ENCODE data around the gene SKOR2. TPM values are rescaled to one million over a fixed set of nuclear protein-coding genes. Genes with fewer than 3 reads are reported as not detected.

Gene SKOR2
- total RNA-seq, 1 donor from 2014 or later, result not detected

DNA sequence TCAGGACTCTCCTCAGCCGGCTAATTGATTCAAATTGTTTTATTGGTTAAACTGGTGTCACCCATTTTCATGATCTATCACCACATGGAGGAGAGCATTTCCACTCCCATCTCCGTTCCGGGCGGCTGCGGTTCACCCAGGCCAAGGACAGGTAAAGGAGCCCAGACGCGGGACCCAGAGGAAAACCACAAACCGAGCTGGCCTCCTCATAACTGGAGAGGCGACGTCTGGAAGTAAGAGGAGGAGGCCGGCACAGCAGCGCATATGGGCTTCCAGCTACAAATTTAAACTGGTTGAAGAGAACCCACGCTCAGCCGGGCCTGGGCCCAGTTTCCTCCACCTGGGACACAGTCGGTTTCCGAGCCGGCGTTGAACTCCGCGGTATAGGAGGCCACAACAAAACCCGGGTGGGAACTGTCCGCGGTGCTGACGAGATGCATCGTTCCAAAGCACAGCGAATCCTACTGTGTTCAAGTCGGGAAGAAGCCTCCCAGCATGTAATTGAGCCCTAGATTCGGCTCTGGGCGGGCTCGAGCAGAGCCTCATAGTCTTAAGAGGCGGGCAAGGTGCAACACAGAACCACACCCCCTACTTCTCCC lies 3.0 kb upstream of the SKOR2 start:
- H3K27ac ChIP-seq, result no peak overlapping the region
- intact Hi-C loops (cut with DNase I), result no loop called here
- H3K27me3 ChIP-seq, result peaks cover 11% of the 10 kb centered on the region
- no peak for DNase-seq (ENCODE audit: low spot score in 2 of 2)
- no peaks in the 10 kb centered on the region for H3K9me3 ChIP-seq
- H3K36me3 ChIP-seq, result no peaks in the 10 kb centered on the region
- peaks cover 0 to 3% of the 10 kb centered on the region in 2 donors for H3K4me1 ChIP-seq
- H3K4me3 ChIP-seq, result no peak overlapping the region
- TF ChIP-seq, protein P1, sequence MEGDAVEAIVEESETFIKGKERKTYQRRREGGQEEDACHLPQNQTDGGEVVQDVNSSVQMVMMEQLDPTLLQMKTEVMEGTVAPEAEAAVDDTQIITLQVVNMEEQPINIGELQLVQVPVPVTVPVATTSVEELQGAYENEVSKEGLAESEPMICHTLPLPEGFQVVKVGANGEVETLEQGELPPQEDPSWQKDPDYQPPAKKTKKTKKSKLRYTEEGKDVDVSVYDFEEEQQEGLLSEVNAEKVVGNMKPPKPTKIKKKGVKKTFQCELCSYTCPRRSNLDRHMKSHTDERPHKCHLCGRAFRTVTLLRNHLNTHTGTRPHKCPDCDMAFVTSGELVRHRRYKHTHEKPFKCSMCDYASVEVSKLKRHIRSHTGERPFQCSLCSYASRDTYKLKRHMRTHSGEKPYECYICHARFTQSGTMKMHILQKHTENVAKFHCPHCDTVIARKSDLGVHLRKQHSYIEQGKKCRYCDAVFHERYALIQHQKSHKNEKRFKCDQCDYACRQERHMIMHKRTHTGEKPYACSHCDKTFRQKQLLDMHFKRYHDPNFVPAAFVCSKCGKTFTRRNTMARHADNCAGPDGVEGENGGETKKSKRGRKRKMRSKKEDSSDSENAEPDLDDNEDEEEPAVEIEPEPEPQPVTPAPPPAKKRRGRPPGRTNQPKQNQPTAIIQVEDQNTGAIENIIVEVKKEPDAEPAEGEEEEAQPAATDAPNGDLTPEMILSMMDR (IDR thresholded peaks at IDR 0.05), result no peak

DNA sequence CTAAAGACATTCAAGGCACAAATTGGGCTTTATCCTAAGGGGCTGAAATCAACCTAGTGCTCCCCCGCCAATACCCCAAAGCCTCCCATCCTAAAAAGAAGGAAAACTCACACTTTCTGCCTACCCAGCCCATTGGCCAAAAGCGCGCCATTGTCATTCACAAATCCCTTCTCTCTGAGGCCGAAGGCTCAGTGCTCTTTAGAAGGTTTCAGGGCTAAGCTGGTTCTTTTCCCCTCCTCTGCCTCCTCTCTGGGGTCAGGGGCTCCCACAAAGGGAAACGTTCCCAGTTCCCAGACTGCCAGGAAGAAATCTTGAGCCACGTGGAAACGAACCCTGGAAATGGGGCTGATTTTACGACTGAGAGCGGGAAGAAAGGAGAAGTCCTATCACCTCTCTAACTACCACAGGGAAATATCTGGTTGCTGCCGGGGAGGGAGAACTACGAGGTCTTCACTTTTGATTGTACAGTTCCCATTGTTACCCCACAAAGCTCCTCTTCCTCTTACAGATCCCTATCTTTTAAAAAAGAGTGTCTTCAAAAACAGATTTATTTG lies 1.7 kb upstream of the SKOR2 start:
- H3K36me3 ChIP-seq, result no peaks in the 10 kb centered on the region
- peaks cover 0 to 3% of the 10 kb centered on the region in 2 donors for H3K4me1 ChIP-seq
- DNase-seq (ENCODE audit: low spot score in 2 of 2), result no peak
- TF ChIP-seq, protein P1 (IDR thresholded peaks at IDR 0.05), result no peak
- peaks cover 11% of the 10 kb centered on the region for H3K27me3 ChIP-seq
- no peak overlapping the region for H3K4me3 ChIP-seq
- H3K9me3 ChIP-seq, result no peaks in the 10 kb centered on the region
- no peak overlapping the region for H3K27ac ChIP-seq
- intact Hi-C loops (cut with DNase I), result no loop called here

DNA sequence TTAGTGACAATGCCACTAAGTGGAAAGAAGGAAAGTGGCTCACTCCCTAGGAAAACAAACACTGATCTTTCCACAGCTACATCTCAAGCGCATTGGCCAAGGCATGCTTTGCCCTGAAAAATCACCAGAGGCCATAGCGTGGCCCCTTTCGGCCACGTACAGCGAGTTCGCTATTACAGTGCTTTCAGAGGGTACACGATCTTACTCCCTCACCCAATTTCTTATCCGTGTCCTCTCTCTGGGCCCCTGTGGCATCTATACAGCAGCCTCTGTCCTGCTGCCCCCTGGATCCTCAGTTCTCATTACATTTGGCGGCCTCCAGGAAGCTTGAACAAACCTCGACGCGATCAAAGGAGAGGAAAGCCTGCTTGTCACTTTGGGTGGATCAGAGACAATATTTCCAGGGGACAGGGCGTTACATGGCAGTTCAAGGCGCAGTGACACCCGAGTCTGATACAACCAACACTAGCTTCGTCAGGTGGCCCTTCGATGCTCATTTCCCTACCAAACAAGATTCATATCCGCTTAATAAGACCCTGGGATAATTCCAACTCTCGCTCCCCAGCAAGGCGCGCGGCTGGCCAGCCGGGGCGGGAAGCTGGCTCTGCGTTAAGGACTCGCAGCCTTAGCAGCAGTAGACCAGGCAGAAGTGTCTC lies 941 bp downstream of the SKOR2 start:
- DNase-seq (ENCODE audit: low spot score in 2 of 2), result no peak
- TF ChIP-seq, protein P1 (IDR thresholded peaks at IDR 0.05), result no peak
- peaks cover 0 to 3% of the 10 kb centered on the region in 2 donors for H3K4me1 ChIP-seq
- no peak overlapping the region for H3K4me3 ChIP-seq
- intact Hi-C loops (cut with DNase I), result no loop called here
- no peaks in the 10 kb centered on the region for H3K36me3 ChIP-seq
- H3K27me3 ChIP-seq, result peaks cover 15% of the 10 kb centered on the region
- H3K9me3 ChIP-seq, result no peaks in the 10 kb centered on the region
- H3K27ac ChIP-seq, result no peak overlapping the region

DNA sequence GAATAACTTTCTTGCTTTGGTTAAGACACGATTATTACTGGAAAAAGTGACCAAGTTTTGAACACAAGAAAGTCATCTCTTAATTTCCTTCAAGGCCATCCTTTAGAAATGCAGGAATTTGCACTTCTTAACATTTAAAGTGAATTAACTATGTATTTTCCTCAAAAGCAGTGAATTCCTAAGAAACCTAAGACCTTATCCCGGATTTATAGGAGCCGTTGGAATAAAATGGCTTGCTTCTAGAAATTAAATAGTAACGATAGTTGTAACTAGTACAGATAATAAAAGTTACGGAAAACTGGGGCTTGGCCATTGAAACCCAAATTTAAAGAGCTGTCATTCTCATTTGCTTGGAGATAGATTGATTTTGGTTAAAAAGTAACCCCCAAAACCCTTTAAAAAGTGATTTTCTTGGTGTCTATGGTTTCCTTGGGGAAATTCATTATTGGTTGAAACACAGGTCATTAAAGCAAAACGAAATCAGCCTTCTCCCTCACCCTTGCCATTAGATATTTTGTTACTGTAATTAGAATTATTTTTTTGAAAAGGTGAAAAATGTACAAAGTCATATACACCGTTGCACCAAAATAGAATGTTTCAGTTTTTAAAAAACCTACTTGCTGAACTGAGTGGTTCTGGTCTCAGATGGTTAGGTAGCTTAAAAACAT lies 2.0 kb downstream of the SKOR2 start:
- Histone ChIP-seq H3K27ac (no peak overlapping the region), H3K9me3 (no peaks in the 10 kb centered on the region), H3K27me3 (peaks cover 15% of the 10 kb centered on the region), H3K4me3 (no peak overlapping the region), H3K4me1 (peaks cover 0 to 3% of the 10 kb centered on the region in 2 donors), H3K36me3 (no peaks in the 10 kb centered on the region)
- intact Hi-C loops (cut with DNase I), result no loop called here
- DNase-seq (ENCODE audit: low spot score in 2 of 2), result no peak
- TF ChIP-seq, protein P1 (IDR thresholded peaks at IDR 0.05), result no peak

DNA sequence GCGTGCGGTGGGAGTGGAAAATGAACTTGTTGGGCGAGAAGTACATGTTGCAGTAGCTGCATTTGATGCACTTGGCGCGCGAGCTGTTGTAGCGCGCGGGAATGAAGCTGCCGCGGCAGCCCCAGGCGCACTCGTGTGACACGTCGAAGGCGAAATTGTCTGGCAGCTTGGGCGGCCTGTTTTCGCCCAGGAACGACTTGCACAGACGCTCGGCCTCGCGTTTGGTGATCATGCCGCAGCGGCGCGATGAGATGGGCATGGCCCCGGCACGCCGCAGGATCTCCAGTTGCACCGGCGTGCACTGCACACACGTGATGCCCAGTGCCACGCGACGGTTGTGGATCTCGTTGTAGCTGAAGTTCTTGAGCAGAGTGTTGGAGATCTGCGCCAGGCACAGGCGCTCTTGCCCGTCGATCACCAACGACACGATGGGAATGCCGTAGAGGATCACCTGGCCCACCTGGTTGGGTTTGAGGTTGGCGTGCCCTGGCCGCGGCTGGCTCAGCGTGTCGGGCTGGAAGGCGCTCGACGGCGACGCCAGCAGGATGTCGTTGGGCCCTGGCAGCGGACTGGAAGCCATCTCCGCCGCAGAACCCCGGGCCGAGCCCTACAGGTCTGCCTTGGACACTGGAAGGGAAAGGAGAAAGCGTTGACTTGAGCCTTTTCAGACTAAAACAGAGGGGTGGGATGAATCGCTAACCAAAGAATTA lies 2.7 kb downstream of the SKOR2 start:
- H3K4me3 ChIP-seq, result no peak overlapping the region
- DNase-seq (ENCODE audit: low spot score in 2 of 2), result no peak
- H3K9me3 ChIP-seq, result no peaks in the 10 kb centered on the region
- TF ChIP-seq, protein P1 (IDR thresholded peaks at IDR 0.05), result no peak
- H3K36me3 ChIP-seq, result no peaks in the 10 kb centered on the region
- peaks cover 15% of the 10 kb centered on the region for H3K27me3 ChIP-seq
- peaks cover 0 to 3% of the 10 kb centered on the region in 2 donors for H3K4me1 ChIP-seq
- intact Hi-C loops (cut with DNase I), result no loop called here
- H3K27ac ChIP-seq, result no peak overlapping the region

Measured in ascending aorta (tissue), 2 donors.